SU-DHL-6 (cell line): ENCODE measurements around the gene CYB5A.

Experiments used
- H2AFZ ChIP-seq: fragments of 200-600 bp; sonication (generic); 2 replicates; pipeline ENCODE4 v1.6.1; 2014; ENCODE audit warnings: low read depth, mild to moderate bottlenecking, moderate library complexity, mixed read lengths, antibody characterized with exemption, low read length; ENCODE audit not compliant: severe bottlenecking
- H3F3A ChIP-seq: fragments of 200-600 bp; shearing (Covaris generic); 2 replicates; pipeline ENCODE4 v1.6.0; 2016; ENCODE audit warnings: antibody characterized with exemption, mild to moderate bottlenecking; ENCODE audit not compliant: insufficient read depth
- H3K27ac ChIP-seq: fragments of 200-600 bp; sonication (generic); 2 replicates; pipeline ENCODE4 v1.5.1; 2016; ENCODE audit warnings: low read depth, mild to moderate bottlenecking, low read length, moderate library complexity, mixed read lengths
- H3K27me3 ChIP-seq: fragments of 200-600 bp; sonication (generic), shearing (Covaris generic); 2 replicates; pipeline ENCODE4 v1.6.0; 2014; ENCODE audit warnings: mild to moderate bottlenecking, low read length
- H3K36me3 ChIP-seq: fragments of 200-600 bp; sonication (generic); 2 replicates; pipeline ENCODE4 v1.6.1; 2014; ENCODE audit warnings: mild to moderate bottlenecking, low read length, mixed read lengths
- H3K4me2 ChIP-seq: fragments of 300-600, 200-600 bp; shearing (Covaris generic), sonication (generic); 2 replicates; pipeline ENCODE4 v1.6.0; 2014; ENCODE audit warnings: low read length, low read depth, mild to moderate bottlenecking; ENCODE audit not compliant: poor library complexity, severe bottlenecking
- H3K4me3 ChIP-seq: fragments of 200-600 bp; sonication (generic); 2 replicates; pipeline ENCODE4 v1.5.1; 2014; ENCODE audit warnings: antibody characterized with exemption, low read length, mild to moderate bottlenecking, mixed read lengths; ENCODE audit not compliant: insufficient read depth, poor library complexity, severe bottlenecking
- H3K79me2 ChIP-seq: fragments of 200-600 bp; sonication (generic); 2 replicates; pipeline ENCODE4 v1.6.1; 2014; ENCODE audit warnings: mild to moderate bottlenecking, low read length, moderate library complexity; ENCODE audit not compliant: insufficient read depth
- H3K9ac ChIP-seq: fragments of 200-600 bp; sonication (generic); 2 replicates; pipeline ENCODE4 v1.7.0; 2014; ENCODE audit warnings: mild to moderate bottlenecking, low read length
- H3K9me2 ChIP-seq: fragments of 200-600 bp; sonication (generic); replicated peaks from 2 replicates; pipeline ENCODE4 v1.6.1; 2014; ENCODE audit warnings: low read length; ENCODE audit not compliant: insufficient read depth
- H3K9me3 ChIP-seq: fragments of 200-600 bp; sonication (generic); 2 replicates; pipeline ENCODE4 v1.6.1; 2014; ENCODE audit warnings: low read length, mixed read lengths; ENCODE audit not compliant: insufficient read depth
- H4K20me1 ChIP-seq: fragments of 200-600 bp; sonication (generic); 2 replicates; pipeline ENCODE4 v1.6.1; 2014; ENCODE audit warnings: low read depth, mild to moderate bottlenecking, antibody characterized with exemption, low read length, moderate library complexity, mixed read lengths
- CTCF ChIP-seq: fragments of 200-600 bp; sonication (generic); IDR thresholded peaks from one replicate; pipeline ENCODE4 v1.5.1; 2017; ENCODE audit warnings: antibody characterized with exemption, mild to moderate bottlenecking, low read length, moderate library complexity; ENCODE audit not compliant: insufficient read depth, poor library complexity, severe bottlenecking
- EZH2phosphoT487 ChIP-seq: fragments of 200-600 bp; sonication (generic), shearing (Covaris generic); conservative IDR thresholded peaks from 2 replicates; pipeline ENCODE4 v1.6.1; 2018; ENCODE audit warnings: mild to moderate bottlenecking, antibody characterized with exemption, low read length, moderate library complexity, mixed read lengths

CYB5A gene

GRCh38 chr18:74268933-74269620 lies 22.7 kb downstream of the CYB5A start:
- Histone ChIP-seq H3K9me3 (no peaks in the 10 kb centered on the region), H3K9me2 (no peaks in the 10 kb centered on the region), H3K4me2 (no peak overlapping the region), H3F3A (no peaks in the 10 kb centered on the region), H3K36me3 (no peaks in the 10 kb centered on the region), H3K79me2 (no peaks in the 10 kb centered on the region), H2AFZ (no peak overlapping the region), H3K27me3 (no peaks in the 10 kb centered on the region), H3K9ac (no peak overlapping the region), H3K27ac (no peak overlapping the region), H3K4me3 (no peak overlapping the region), H4K20me1 (no peaks in the 10 kb centered on the region)
- TF ChIP-seq EZH2phosphoT487, result no peak
- no peak for TF ChIP-seq CTCF

GRCh38 chr18:74268175-74268574 lies 23.6 kb downstream of the CYB5A start:
- Histone ChIP-seq H3F3A (no peaks in the 10 kb centered on the region), H3K9me3 (no peaks in the 10 kb centered on the region), H3K36me3 (no peaks in the 10 kb centered on the region), H3K27ac (no peak overlapping the region), H3K79me2 (no peaks in the 10 kb centered on the region), H3K4me2 (no peak overlapping the region), H2AFZ (no peak overlapping the region), H3K9ac (no peak overlapping the region), H3K27me3 (no peaks in the 10 kb centered on the region), H4K20me1 (no peaks in the 10 kb centered on the region), H3K9me2 (no peaks in the 10 kb centered on the region), H3K4me3 (no peak overlapping the region)
- TF ChIP-seq EZH2phosphoT487 (no peak), CTCF (no peak)

GRCh38 chr18:74266161-74266560 lies 25.6 kb downstream of the CYB5A start:
- H3K27ac ChIP-seq, result no peak overlapping the region
- H3K27me3 ChIP-seq, result no peaks in the 10 kb centered on the region
- H3K79me2 ChIP-seq, result no peaks in the 10 kb centered on the region
- H3K36me3 ChIP-seq, result no peaks in the 10 kb centered on the region
- no peak overlapping the region for H3K9ac ChIP-seq
- TF ChIP-seq EZH2phosphoT487 (no peak), CTCF (no peak)
- no peaks in the 10 kb centered on the region for H3K9me3 ChIP-seq
- no peaks in the 10 kb centered on the region for H4K20me1 ChIP-seq
- no peaks in the 10 kb centered on the region for H3K9me2 ChIP-seq
- H3K4me2 ChIP-seq, result no peak overlapping the region
- H2AFZ ChIP-seq, result no peak overlapping the region
- H3K4me3 ChIP-seq, result no peak overlapping the region
- no peaks in the 10 kb centered on the region for H3F3A ChIP-seq
